ENCODE data around the gene TSPAN18. TPM values are rescaled to one million over a fixed set of nuclear protein-coding genes. Genes with fewer than 3 reads are reported as not detected.

TSPAN18 gene
- total RNA-seq, 1 experiment from 2014 or later = 1.8 TPM

DNA sequence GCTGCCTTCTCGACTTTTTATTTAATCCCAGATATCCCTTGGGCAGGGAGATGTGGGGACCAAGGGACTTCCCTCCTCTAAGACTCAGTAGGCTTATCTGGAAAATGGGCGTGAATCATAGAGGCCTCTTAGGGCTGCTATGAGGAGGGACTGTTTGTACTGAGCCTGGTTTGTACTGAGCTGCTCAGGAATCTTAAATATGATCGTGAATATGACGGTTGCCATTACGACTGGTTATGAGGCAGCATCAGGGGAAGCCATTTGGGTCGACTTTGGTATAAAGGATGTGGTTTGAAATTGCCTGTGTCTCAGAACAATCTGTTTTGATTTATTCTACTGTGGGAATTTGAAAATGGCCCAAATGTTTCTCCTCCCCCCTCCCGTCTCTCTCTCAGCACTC, 20.6 kb downstream of the TSPAN18 start:
- Histone ChIP-seq H3K9ac (ENCODE audit: low read length) (no peak overlapping the region), H3K9me2 (replicated peaks; ENCODE audit: insufficient read depth, low read length) (no peaks in the 10 kb centered on the region), H3K36me3 (ENCODE audit: insufficient read depth, low read length) (no peaks in the 10 kb centered on the region), H3K79me2 (ENCODE audit: low read length) (no peaks in the 10 kb centered on the region), H3K4me1 (ENCODE audit: low read length) (no peaks in the 10 kb centered on the region), H3K27ac (ENCODE audit: low read length) (no peak overlapping the region), H3K9me3 (ENCODE audit: low read length) (no peaks in the 10 kb centered on the region), H4K20me1 (ENCODE audit: insufficient read depth, low read depth, low read length) (no peaks in the 10 kb centered on the region), H2AFZ (ENCODE audit: low read length) (no peak overlapping the region), H3K4me3 (ENCODE audit: low read length) (no peak overlapping the region), H3K27me3 (ENCODE audit: low read length) (no peaks in the 10 kb centered on the region), H3K4me2 (ENCODE audit: low read depth, low read length, poor library complexity, severe bottlenecking) (no peak overlapping the region)
- DNase-seq = no peak

DNA sequence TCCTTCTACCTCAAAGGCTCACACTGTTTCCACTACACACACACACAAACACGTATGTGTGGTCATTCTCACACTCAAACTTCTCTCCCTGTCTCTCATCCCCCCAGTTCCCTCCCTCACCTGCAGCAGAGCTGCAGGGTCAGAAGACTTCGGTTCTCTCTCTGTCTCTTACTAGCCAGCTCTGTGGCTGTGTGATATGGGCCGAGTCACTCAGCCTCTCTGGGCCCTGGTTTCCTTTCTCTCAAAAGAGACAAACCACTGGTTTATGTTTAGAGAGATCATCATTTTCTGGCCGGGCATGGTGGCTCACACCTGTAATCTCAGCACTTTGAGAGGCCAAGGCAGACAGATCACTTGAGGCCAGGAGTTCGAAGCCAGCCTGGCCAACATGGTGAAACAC, 21.1 kb downstream of the TSPAN18 start:
- no peak overlapping the region for H3K27ac ChIP-seq (ENCODE audit: low read length)
- no peaks in the 10 kb centered on the region for H3K9me2 ChIP-seq (replicated peaks; ENCODE audit: insufficient read depth, low read length)
- DNase-seq = no peak
- H3K4me3 ChIP-seq (ENCODE audit: low read length) = no peak overlapping the region
- H2AFZ ChIP-seq (ENCODE audit: low read length) = no peak overlapping the region
- H3K9me3 ChIP-seq (ENCODE audit: low read length) = no peaks in the 10 kb centered on the region
- H4K20me1 ChIP-seq (ENCODE audit: insufficient read depth, low read depth, low read length) = no peaks in the 10 kb centered on the region
- no peaks in the 10 kb centered on the region for H3K4me1 ChIP-seq (ENCODE audit: low read length)
- H3K4me2 ChIP-seq (ENCODE audit: low read depth, low read length, poor library complexity, severe bottlenecking) = no peak overlapping the region
- H3K79me2 ChIP-seq (ENCODE audit: low read length) = no peaks in the 10 kb centered on the region
- no peaks in the 10 kb centered on the region for H3K27me3 ChIP-seq (ENCODE audit: low read length)
- no peak overlapping the region for H3K9ac ChIP-seq (ENCODE audit: low read length)
- H3K36me3 ChIP-seq (ENCODE audit: insufficient read depth, low read length) = no peaks in the 10 kb centered on the region

DNA sequence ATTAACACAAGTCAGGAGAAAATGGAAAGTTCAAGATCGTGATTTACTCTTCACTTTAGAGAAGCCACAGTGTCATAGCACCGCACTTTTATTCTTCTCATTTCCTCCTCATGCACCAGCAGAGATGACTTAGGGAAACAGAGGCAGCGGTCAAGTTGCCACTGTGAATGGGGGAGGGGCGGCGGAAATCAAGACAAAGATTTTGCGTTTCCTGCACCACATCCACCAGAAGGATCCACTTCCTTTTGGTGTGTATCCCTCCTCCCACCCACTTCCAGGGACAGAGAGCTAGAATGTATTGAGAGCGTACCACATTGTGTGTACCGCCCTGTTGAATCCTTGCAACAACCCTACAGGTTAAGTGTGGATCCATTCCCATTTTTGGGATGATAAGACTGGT, 21.8 kb downstream of the TSPAN18 start:
- H3K4me1 ChIP-seq (ENCODE audit: low read length) = no peaks in the 10 kb centered on the region
- H4K20me1 ChIP-seq (ENCODE audit: insufficient read depth, low read depth, low read length) = no peaks in the 10 kb centered on the region
- H3K27ac ChIP-seq (ENCODE audit: low read length) = no peak overlapping the region
- no peak for DNase-seq
- no peaks in the 10 kb centered on the region for H3K36me3 ChIP-seq (ENCODE audit: insufficient read depth, low read length)
- H3K9me3 ChIP-seq (ENCODE audit: low read length) = no peaks in the 10 kb centered on the region
- no peak overlapping the region for H3K4me3 ChIP-seq (ENCODE audit: low read length)
- H2AFZ ChIP-seq (ENCODE audit: low read length) = no peak overlapping the region
- H3K79me2 ChIP-seq (ENCODE audit: low read length) = no peaks in the 10 kb centered on the region
- no peaks in the 10 kb centered on the region for H3K27me3 ChIP-seq (ENCODE audit: low read length)
- H3K9me2 ChIP-seq (replicated peaks; ENCODE audit: insufficient read depth, low read length) = no peaks in the 10 kb centered on the region
- H3K9ac ChIP-seq (ENCODE audit: low read length) = no peak overlapping the region
- H3K4me2 ChIP-seq (ENCODE audit: low read depth, low read length, poor library complexity, severe bottlenecking) = no peak overlapping the region

DNA sequence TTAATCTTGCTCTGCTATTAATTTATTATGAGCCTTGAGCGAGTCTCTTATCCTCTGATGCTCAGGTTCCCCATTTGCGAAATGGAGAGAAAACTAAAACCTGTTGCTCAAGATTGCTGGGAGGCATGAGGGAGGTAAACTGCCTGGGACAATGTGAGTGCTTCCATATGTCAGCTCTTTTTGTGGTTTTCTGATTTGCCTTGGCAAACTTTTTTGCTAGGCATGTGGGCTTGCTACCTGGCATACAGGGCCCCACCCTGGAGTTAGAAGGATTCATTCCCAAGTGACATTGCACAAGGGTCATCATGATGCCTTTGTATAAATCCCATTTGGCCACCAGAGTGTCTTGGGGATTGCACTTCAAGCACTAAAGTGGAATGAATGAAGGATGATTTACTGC, 22.4 kb downstream of the TSPAN18 start:
- H3K4me1 ChIP-seq (ENCODE audit: low read length) = no peaks in the 10 kb centered on the region
- H3K4me3 ChIP-seq (ENCODE audit: low read length) = no peak overlapping the region
- H3K9me2 ChIP-seq (replicated peaks; ENCODE audit: insufficient read depth, low read length) = no peaks in the 10 kb centered on the region
- H3K79me2 ChIP-seq (ENCODE audit: low read length) = no peaks in the 10 kb centered on the region
- no peak overlapping the region for H3K4me2 ChIP-seq (ENCODE audit: low read depth, low read length, poor library complexity, severe bottlenecking)
- H3K27me3 ChIP-seq (ENCODE audit: low read length) = no peaks in the 10 kb centered on the region
- no peak overlapping the region for H2AFZ ChIP-seq (ENCODE audit: low read length)
- no peaks in the 10 kb centered on the region for H3K9me3 ChIP-seq (ENCODE audit: low read length)
- no peaks in the 10 kb centered on the region for H4K20me1 ChIP-seq (ENCODE audit: insufficient read depth, low read depth, low read length)
- no peak for DNase-seq
- H3K9ac ChIP-seq (ENCODE audit: low read length) = no peak overlapping the region
- H3K36me3 ChIP-seq (ENCODE audit: insufficient read depth, low read length) = no peaks in the 10 kb centered on the region
- H3K27ac ChIP-seq (ENCODE audit: low read length) = no peak overlapping the region

DNA sequence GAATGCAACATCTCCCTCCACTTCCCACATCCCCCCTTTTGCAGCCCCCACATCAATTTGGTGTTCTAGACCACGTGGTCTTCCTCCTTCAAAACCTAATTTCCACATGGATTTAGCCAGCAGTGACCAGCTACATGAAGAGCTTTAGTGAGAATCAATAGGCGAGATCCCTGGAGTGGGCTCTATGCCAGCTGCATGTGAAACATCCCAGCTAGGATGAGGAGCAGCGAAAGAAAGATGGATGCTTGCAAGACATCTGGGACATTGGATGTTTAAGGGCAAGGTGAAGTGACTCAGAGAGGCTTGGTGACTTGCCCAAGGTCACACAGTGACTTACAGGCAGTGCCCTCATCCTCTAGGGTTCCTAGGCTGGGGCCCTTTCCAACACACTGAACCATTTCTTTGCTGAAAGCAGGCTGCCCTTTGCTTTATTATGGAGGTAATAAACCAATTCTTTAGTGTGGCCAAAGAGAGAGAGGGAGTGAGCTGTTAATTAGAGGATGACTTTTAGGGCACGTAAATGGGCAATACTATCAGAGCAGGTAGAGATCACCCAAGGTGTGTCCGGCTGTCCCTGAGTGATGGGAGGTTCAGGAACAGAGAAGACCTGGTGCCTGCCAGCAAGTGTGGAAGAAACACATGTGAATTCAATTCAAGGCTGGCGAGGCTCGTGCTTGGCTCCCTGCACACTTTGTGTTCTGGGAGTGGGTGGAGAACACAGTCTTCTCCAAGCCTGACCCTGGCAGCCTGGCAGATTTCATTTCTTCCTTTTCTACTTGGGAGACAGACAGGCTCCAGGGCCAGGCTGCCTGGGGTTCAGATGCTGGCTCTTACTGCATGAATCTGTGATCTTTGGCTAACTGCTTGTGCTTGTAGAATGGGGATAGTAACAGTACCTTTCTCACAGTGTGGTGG, 24.0 kb downstream of the TSPAN18 start:
- no peak overlapping the region for H3K9ac ChIP-seq (ENCODE audit: low read length)
- H3K27ac ChIP-seq (ENCODE audit: low read length) = no peak overlapping the region
- H3K9me2 ChIP-seq (replicated peaks; ENCODE audit: insufficient read depth, low read length) = no peaks in the 10 kb centered on the region
- no peak overlapping the region for H3K4me3 ChIP-seq (ENCODE audit: low read length)
- no peaks in the 10 kb centered on the region for H4K20me1 ChIP-seq (ENCODE audit: insufficient read depth, low read depth, low read length)
- no peaks in the 10 kb centered on the region for H3K36me3 ChIP-seq (ENCODE audit: insufficient read depth, low read length)
- no peak overlapping the region for H2AFZ ChIP-seq (ENCODE audit: low read length)
- H3K4me2 ChIP-seq (ENCODE audit: low read depth, low read length, poor library complexity, severe bottlenecking) = no peak overlapping the region
- H3K79me2 ChIP-seq (ENCODE audit: low read length) = no peaks in the 10 kb centered on the region
- no peak for DNase-seq
- H3K27me3 ChIP-seq (ENCODE audit: low read length) = no peaks in the 10 kb centered on the region
- no peaks in the 10 kb centered on the region for H3K9me3 ChIP-seq (ENCODE audit: low read length)
- H3K4me1 ChIP-seq (ENCODE audit: low read length) = no peaks in the 10 kb centered on the region

DNA sequence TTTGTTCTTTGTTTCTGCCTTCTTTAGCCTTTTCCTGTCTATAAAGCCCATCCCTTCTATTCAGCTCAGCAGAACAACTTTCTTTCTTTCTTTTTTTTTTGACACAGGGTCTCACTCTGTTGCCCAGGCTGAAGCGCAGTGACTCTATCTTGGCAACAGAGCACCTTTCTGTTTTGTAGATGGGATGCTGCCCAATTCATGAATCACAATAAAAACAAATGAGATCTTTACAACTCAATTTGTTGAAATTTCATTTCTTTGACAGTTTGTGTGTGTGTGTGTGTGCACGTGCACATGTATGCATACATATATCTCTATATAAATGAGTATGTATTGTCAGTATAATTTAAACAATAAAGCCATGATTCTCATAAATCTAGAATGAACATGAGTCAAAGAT, 25.5 kb downstream of the TSPAN18 start:
- Histone ChIP-seq H3K4me2 (ENCODE audit: low read depth, low read length, poor library complexity, severe bottlenecking) (no peak overlapping the region), H4K20me1 (ENCODE audit: insufficient read depth, low read depth, low read length) (no peaks in the 10 kb centered on the region), H3K36me3 (ENCODE audit: insufficient read depth, low read length) (no peaks in the 10 kb centered on the region), H3K9ac (ENCODE audit: low read length) (no peak overlapping the region), H3K4me3 (ENCODE audit: low read length) (no peak overlapping the region), H3K27ac (ENCODE audit: low read length) (no peak overlapping the region), H3K4me1 (ENCODE audit: low read length) (no peaks in the 10 kb centered on the region), H3K9me3 (ENCODE audit: low read length) (no peaks in the 10 kb centered on the region), H3K9me2 (replicated peaks; ENCODE audit: insufficient read depth, low read length) (no peaks in the 10 kb centered on the region), H3K79me2 (ENCODE audit: low read length) (no peaks in the 10 kb centered on the region), H2AFZ (ENCODE audit: low read length) (no peak overlapping the region), H3K27me3 (ENCODE audit: low read length) (no peaks in the 10 kb centered on the region)
- DNase-seq = no peak

DNA sequence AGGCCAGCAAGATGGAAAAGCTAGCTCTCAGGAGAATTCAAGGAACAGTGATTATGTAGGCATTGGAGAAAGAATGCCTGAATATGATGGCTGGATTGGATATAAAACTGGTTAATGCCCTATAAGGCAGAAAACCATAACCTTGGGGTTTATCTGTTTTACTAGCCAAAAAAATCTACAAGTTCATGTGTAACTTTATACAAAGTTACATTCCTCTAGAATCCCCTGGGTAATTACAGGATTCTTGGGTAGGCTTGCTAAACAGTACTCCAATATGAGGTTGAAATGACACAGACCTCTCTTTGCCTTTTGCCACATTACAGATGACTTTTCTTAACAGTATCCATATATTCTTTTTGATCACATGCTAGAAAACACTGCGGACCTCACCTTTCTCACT, 26.0 kb downstream of the TSPAN18 start:
- no peaks in the 10 kb centered on the region for H4K20me1 ChIP-seq (ENCODE audit: insufficient read depth, low read depth, low read length)
- H2AFZ ChIP-seq (ENCODE audit: low read length) = no peak overlapping the region
- H3K9me3 ChIP-seq (ENCODE audit: low read length) = peaks cover under 1% of the 10 kb centered on the region; the same call in 1 of the 2 replicates
- DNase-seq = no peak
- no peak overlapping the region for H3K27ac ChIP-seq (ENCODE audit: low read length)
- H3K4me2 ChIP-seq (ENCODE audit: low read depth, low read length, poor library complexity, severe bottlenecking) = no peak overlapping the region
- no peaks in the 10 kb centered on the region for H3K36me3 ChIP-seq (ENCODE audit: insufficient read depth, low read length)
- no peaks in the 10 kb centered on the region for H3K9me2 ChIP-seq (replicated peaks; ENCODE audit: insufficient read depth, low read length)
- no peak overlapping the region for H3K9ac ChIP-seq (ENCODE audit: low read length)
- no peaks in the 10 kb centered on the region for H3K79me2 ChIP-seq (ENCODE audit: low read length)
- 0 out of 2 replicates have a peak, but pooled peaks cover 1% of the 10 kb centered on the region for H3K27me3 ChIP-seq (ENCODE audit: low read length)
- H3K4me3 ChIP-seq (ENCODE audit: low read length) = no peak overlapping the region
- no peaks in the 10 kb centered on the region for H3K4me1 ChIP-seq (ENCODE audit: low read length)

DNA sequence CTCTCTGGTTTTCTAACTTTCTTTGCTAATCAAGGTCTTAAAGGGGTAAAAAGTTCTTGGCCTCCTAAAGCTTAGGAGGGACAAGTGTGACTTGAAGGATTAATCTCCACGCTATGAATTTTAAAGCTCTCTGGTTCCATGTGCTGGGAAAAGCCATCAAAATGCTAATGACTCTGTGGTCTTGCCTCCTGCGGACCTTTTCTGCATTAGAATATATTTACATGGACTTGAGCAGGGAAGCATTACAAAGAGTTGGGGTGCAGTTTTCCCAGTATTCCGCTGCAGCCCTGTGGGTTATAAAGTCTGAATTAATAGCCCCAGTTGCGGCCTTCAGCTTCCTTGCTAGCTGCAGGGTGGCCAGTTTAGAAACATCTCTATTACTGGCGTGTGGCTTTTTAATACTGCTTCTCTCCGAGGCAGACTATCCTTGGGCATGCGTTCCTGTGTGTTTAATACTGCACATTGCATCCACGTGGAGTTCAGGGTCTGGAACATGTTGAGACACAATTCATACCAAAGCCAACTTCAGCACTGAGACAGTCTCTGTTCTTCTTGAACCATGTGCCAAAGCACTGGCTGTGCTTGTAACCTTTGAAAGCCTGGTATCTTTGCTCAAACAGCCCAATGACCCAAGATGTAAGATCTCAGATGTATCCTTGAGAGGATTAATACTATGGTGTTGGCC, 27.3 kb downstream of the TSPAN18 start:
- Histone ChIP-seq H3K4me2 (ENCODE audit: low read depth, low read length, poor library complexity, severe bottlenecking) (no peak overlapping the region), H3K9me3 (ENCODE audit: low read length) (peaks cover 10% of the 10 kb centered on the region), H2AFZ (ENCODE audit: low read length) (no peak overlapping the region), H3K9me2 (replicated peaks; ENCODE audit: insufficient read depth, low read length) (no peaks in the 10 kb centered on the region), H3K27ac (ENCODE audit: low read length) (no peak overlapping the region), H3K4me3 (ENCODE audit: low read length) (no peak overlapping the region), H3K36me3 (ENCODE audit: insufficient read depth, low read length) (no peaks in the 10 kb centered on the region), H3K27me3 (ENCODE audit: low read length) (0 out of 2 replicates have a peak, but pooled peaks cover 6% of the 10 kb centered on the region), H3K79me2 (ENCODE audit: low read length) (no peaks in the 10 kb centered on the region), H4K20me1 (ENCODE audit: insufficient read depth, low read depth, low read length) (no peaks in the 10 kb centered on the region), H3K4me1 (ENCODE audit: low read length) (no peaks in the 10 kb centered on the region), H3K9ac (ENCODE audit: low read length) (no peak overlapping the region)
- no peak for DNase-seq

Data from Karpas-422 (cell line).